Transverse colon (tissue), 4 donors: Measurements from ENCODE around the gene EYA2. TPM values are rescaled to one million over a fixed set of nuclear protein-coding genes. Genes with fewer than 3 reads are reported as not detected.

Experiments used
- DNase-seq: peaks from one replicate; pipeline ENCODE4 v3.0.0-alpha.2; 2019
- H3K27ac ChIP-seq, 4 donors: fragments of 200-600 bp; sonication (generic); 2 replicates each; pipeline ENCODE4 v1.5.1; 2016 to 2018; ENCODE audit warnings: inconsistent platforms in 4 of 4
- H3K27me3 ChIP-seq: fragments of 200-600 bp; sonication (generic); 2 replicates; pipeline ENCODE4 v1.5.1; 2017; ENCODE audit warnings: inconsistent platforms
- H3K36me3 ChIP-seq, 4 donors: fragments of 200-600 bp; sonication (generic); 2 replicates each; pipeline ENCODE4 v1.5.1; 2017 to 2019; ENCODE audit warnings: inconsistent platforms in 4 of 4
- H3K4me1 ChIP-seq, 4 donors: fragments of 200-600 bp; sonication (generic); 2 replicates each; pipeline ENCODE4 v1.5.1; 2017 to 2020; ENCODE audit warnings: inconsistent platforms in 4 of 4
- H3K4me3 ChIP-seq, 4 donors: fragments of 200-600 bp; sonication (generic); 1 replicate in 1 of 4; 2 replicates in 3 of 4; pipeline versions ENCODE4 v1.5.1 to v1.6.1; 2017 to 2019; ENCODE audit warnings: inconsistent platforms in 4 of 4
- H3K9me3 ChIP-seq, 2 donors: fragments of 200-600 bp; sonication (generic); 2 replicates each; pipeline ENCODE4 v1.5.1; 2017 to 2019; ENCODE audit warnings: inconsistent platforms in 2 of 2
- EP300 ChIP-seq: sonication (generic); formaldehyde crosslinking; IDR thresholded peaks from one replicate; pipeline ENCODE4 v1.6.1; 2017; ENCODE audit warnings: antibody characterized with exemption, low read depth
- POLR2A ChIP-seq: fragments of 450-650 bp; IDR thresholded peaks from one replicate; pipeline ENCODE4 v1.6.1; 2016; ENCODE audit warnings: antibody characterized with exemption, mild to moderate bottlenecking, moderate library complexity
- POLR2AphosphoS5 ChIP-seq, 3 donors: sonication (generic); formaldehyde crosslinking; IDR thresholded peaks; one replicate each; pipeline ENCODE4 v1.6.1; 2016; ENCODE audit warnings: antibody characterized with exemption in 3 of 3
- whole genome bisulfite sequencing, 2 donors: methylation state at CpG; one replicate each; pipeline ENCODE4 v1.1.5; 2018; ENCODE audit warnings: low coverage in 1 of 2; 5-methylcytosine and 5-hydroxymethylcytosine counted together
- in situ Hi-C, 4 donors: fragments of 200-750 bp; cut with MboI; loops; one replicate each; pipeline versions ENCODE4 v1.15.0 to v1.15.1; 2017; ENCODE audit warnings: low sequenced_read_pairs in 3 of 4, low pct_ligation_motif_present in 1 of 4, low pct_unique_long_range_greater_than_20kb in 1 of 4
- intact Hi-C: fragments of 100-400 bp; cut with DNase I; formaldehyde crosslinking; loops from one replicate; pipeline ENCODE4 v1.15.1; 2023; ENCODE audit warnings: low total_unique reads
- total RNA-seq, 4 donors: library from RNA; depleted of rRNA; stranded (reverse); fragments of >200 nt; gene quantifications; one replicate each; pipeline ENCODE4 v1.1.0, GENCODE V29; 2016
- TF ChIP-seq, protein P1 (sequence below), 5 experiments: fragments of 200-600 bp in 3 of 5; fragments of 450-650 bp in 2 of 5; sonication (generic) in 3 of 5; IDR thresholded peaks; 1 replicate in 2 of 5; 2 replicates in 3 of 5; pipeline ENCODE4 v1.5.1; 2016 to 2017; ENCODE audit warnings: antibody characterized with exemption in 5 of 5, inconsistent platforms in 3 of 5, mild to moderate bottlenecking in 2 of 5, moderate library complexity in 1 of 5

Gene EYA2
- total RNA-seq, 4 donors from 2014 or later: 4.5 to 17.5 (median 10.9) TPM

DNA sequence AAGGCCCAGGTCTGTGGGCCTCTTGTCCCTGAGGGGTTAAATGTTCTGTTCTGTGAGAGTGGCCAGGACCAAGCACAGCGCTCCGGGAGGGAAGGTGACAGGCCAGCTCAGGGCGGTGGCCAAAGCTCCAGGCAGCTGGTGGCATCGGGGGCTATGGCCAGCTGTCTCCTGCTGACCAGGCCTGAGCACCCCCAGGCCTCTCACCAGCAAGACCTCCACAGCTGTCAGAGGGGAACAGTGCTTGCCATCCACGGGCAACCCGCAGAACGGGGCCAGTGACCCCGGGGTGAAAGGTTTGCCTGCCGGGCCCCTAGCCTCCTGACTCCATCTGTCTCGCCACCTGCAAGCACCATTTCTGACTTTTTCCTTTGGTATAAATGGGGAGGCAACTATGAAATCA is 46.0 kb downstream of the EYA2 start:
- H3K4me1 ChIP-seq: peaks cover 0 to 6% (median 4%) of the 10 kb centered on the region in 4 donors
- intact Hi-C loops: no loop called here
- H3K27me3 ChIP-seq: no peaks in the 10 kb centered on the region
- 81% methylated on average over 10 of the region's 10 CpGs; no CpG with 5 or more reads in 1 of the 2 donors for WGBS, 2 donors
- DNase-seq: no peak
- H3K36me3 ChIP-seq: no peaks in the 10 kb centered on the region
- in situ Hi-C loops: no loop called here
- TF ChIP-seq, protein P1, sequence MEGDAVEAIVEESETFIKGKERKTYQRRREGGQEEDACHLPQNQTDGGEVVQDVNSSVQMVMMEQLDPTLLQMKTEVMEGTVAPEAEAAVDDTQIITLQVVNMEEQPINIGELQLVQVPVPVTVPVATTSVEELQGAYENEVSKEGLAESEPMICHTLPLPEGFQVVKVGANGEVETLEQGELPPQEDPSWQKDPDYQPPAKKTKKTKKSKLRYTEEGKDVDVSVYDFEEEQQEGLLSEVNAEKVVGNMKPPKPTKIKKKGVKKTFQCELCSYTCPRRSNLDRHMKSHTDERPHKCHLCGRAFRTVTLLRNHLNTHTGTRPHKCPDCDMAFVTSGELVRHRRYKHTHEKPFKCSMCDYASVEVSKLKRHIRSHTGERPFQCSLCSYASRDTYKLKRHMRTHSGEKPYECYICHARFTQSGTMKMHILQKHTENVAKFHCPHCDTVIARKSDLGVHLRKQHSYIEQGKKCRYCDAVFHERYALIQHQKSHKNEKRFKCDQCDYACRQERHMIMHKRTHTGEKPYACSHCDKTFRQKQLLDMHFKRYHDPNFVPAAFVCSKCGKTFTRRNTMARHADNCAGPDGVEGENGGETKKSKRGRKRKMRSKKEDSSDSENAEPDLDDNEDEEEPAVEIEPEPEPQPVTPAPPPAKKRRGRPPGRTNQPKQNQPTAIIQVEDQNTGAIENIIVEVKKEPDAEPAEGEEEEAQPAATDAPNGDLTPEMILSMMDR (IDR thresholded peaks at IDR 0.05): no peak
- TF ChIP-seq POLR2AphosphoS5 (IDR thresholded peaks at IDR 0.05) (no peak), EP300 (no peak), POLR2A (no peak)
- no peaks in the 10 kb centered on the region for H3K9me3 ChIP-seq
- no peak overlapping the region for H3K27ac ChIP-seq
- no peak overlapping the region for H3K4me3 ChIP-seq

GRCh38 chr20:46941404-46941803 is 46.8 kb downstream of the EYA2 start:
- no peak overlapping the region for H3K27ac ChIP-seq
- no peak for DNase-seq
- H3K36me3 ChIP-seq: no peaks in the 10 kb centered on the region
- TF ChIP-seq, protein P1 (IDR thresholded peaks at IDR 0.05): no peak
- no peak for TF ChIP-seq EP300
- TF ChIP-seq POLR2A: no peak
- TF ChIP-seq POLR2AphosphoS5 (IDR thresholded peaks at IDR 0.05): no peak
- intact Hi-C loops: no loop called here
- H3K9me3 ChIP-seq: no peaks in the 10 kb centered on the region
- peaks cover 0 to 6% (median 4%) of the 10 kb centered on the region in 4 donors for H3K4me1 ChIP-seq
- no peaks in the 10 kb centered on the region for H3K27me3 ChIP-seq
- no peak overlapping the region for H3K4me3 ChIP-seq
- in situ Hi-C loops: no loop called here
- 86 to 92% methylated on average over 2 of the region's 2 CpGs for WGBS, 2 donors

DNA sequence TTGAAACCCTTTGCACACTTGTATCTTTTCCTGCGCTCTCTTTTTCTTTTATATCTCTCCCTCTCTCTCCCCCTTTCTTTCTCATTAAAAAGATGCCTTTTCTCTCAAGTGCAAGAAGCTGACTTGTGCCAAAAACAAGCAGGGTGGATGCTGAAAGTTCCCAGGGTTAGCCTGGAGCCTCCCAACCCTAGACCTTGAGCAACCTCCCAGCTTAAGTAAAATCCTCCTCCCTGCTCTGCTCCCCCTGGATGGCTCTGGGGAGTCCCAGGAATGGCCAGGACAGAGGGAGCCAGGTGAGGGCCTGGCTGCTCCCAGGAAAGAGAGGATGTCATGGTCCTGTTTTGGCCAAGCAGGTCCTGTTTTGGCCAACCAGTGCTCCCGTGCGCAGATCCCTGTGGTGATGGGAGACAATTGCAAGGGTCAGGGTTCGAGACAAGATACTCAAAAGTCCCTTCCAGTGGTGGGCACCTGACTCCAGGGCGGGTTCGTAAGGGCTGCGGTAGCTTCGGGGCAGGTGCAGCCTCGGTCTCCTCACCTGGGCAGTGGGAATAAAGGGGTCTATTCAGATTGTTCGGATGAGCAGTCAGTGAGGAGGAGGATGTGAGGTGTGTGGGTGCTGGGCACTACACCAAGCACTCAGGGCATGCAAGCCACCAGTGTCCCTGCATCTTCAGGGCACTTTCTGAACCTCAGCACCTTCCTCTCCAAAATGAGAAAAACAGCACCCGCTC is 49.4 kb downstream of the EYA2 start:
- intact Hi-C loops (no loop called here), in situ Hi-C loops (no loop called here)
- TF ChIP-seq POLR2AphosphoS5 (IDR thresholded peaks at IDR 0.05) (no peak), EP300 (no peak), POLR2A (no peak)
- TF ChIP-seq, protein P1 (IDR thresholded peaks at IDR 0.05): no peak
- WGBS, 2 donors: 86 to 100% methylated on average over 4 to 11 of the region's 11 CpGs
- Histone ChIP-seq H3K27me3 (no peaks in the 10 kb centered on the region), H3K27ac (no peak overlapping the region), H3K9me3 (no peaks in the 10 kb centered on the region), H3K4me3 (no peak overlapping the region), H3K4me1 (peaks cover 0 to 3% (median 0%) of the 10 kb centered on the region in 4 donors), H3K36me3 (no peaks in the 10 kb centered on the region)
- no peak for DNase-seq

DNA sequence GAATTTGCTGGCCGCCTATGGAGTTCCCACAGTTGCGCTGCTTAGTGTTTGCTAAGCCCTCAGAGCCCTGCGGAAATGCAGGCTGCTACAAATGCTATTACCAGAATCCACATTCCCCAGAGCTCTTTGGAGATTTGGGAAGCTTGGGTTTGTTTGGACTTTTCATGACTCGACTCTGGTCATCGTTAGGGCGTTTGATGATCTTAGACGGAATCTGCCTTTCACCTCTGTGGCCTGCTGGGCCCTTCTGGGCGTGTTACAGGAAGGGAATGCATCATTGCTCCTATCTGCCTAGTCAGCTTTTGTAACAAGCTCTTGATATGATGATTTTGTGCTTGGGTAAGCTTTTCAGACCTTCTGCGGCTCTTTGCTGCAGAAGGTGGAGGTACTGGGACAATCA is 50.8 kb downstream of the EYA2 start:
- Histone ChIP-seq H3K27ac (no peak overlapping the region), H3K27me3 (no peaks in the 10 kb centered on the region), H3K36me3 (no peaks in the 10 kb centered on the region), H3K4me3 (no peak overlapping the region), H3K9me3 (no peaks in the 10 kb centered on the region), H3K4me1 (peaks cover 0 to 3% (median 0%) of the 10 kb centered on the region in 4 donors)
- 74% methylated on average over 9 of the region's 9 CpGs; no CpG with 5 or more reads in 1 of the 2 donors for WGBS, 2 donors
- DNase-seq: no peak
- intact Hi-C loops (no loop called here), in situ Hi-C loops (no loop called here)
- TF ChIP-seq, protein P1 (IDR thresholded peaks at IDR 0.05): no peak
- TF ChIP-seq POLR2A (no peak), EP300 (no peak), POLR2AphosphoS5 (IDR thresholded peaks at IDR 0.05) (no peak)
